Measurements from ENCODE around the gene ACTR1B.

DNA sequence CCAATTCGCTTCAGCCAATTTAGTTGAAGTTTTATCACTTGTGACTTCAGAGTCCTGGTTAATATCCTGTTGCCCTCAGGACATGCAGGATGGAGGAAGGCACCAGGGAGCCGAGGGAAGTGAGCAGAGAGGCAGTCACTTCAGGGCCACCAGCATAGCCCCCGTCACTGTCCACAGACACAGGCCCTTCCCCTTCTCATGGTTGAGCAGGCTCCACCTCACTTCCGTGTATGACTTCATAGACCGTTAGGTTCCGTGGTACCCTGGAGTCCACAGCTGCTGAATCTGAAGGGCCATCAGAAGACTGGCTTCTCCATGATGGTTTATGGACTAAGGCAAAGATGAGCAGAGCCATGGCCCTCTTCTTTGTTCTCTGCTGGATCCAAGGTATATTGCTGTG is 5.6 kb upstream of the ACTR1B start, which contains the start of gene C2orf92:
- TF ChIP-seq, protein P1, sequence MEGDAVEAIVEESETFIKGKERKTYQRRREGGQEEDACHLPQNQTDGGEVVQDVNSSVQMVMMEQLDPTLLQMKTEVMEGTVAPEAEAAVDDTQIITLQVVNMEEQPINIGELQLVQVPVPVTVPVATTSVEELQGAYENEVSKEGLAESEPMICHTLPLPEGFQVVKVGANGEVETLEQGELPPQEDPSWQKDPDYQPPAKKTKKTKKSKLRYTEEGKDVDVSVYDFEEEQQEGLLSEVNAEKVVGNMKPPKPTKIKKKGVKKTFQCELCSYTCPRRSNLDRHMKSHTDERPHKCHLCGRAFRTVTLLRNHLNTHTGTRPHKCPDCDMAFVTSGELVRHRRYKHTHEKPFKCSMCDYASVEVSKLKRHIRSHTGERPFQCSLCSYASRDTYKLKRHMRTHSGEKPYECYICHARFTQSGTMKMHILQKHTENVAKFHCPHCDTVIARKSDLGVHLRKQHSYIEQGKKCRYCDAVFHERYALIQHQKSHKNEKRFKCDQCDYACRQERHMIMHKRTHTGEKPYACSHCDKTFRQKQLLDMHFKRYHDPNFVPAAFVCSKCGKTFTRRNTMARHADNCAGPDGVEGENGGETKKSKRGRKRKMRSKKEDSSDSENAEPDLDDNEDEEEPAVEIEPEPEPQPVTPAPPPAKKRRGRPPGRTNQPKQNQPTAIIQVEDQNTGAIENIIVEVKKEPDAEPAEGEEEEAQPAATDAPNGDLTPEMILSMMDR (IDR thresholded peaks at IDR 0.05; ENCODE audit: insufficient read depth, low read length) = no peak
- TF ChIP-seq GABPA (IDR thresholded peaks at IDR 0.05; ENCODE audit: low read depth) (no peak), POLR2AphosphoS5 (IDR thresholded peaks at IDR 0.05; ENCODE audit: low read depth) (no peak), SPI1 (IDR thresholded peaks at IDR 0.05; ENCODE audit: borderline replicate concordance, low read depth) (no peak)
- TF ChIP-seq, protein P2, sequence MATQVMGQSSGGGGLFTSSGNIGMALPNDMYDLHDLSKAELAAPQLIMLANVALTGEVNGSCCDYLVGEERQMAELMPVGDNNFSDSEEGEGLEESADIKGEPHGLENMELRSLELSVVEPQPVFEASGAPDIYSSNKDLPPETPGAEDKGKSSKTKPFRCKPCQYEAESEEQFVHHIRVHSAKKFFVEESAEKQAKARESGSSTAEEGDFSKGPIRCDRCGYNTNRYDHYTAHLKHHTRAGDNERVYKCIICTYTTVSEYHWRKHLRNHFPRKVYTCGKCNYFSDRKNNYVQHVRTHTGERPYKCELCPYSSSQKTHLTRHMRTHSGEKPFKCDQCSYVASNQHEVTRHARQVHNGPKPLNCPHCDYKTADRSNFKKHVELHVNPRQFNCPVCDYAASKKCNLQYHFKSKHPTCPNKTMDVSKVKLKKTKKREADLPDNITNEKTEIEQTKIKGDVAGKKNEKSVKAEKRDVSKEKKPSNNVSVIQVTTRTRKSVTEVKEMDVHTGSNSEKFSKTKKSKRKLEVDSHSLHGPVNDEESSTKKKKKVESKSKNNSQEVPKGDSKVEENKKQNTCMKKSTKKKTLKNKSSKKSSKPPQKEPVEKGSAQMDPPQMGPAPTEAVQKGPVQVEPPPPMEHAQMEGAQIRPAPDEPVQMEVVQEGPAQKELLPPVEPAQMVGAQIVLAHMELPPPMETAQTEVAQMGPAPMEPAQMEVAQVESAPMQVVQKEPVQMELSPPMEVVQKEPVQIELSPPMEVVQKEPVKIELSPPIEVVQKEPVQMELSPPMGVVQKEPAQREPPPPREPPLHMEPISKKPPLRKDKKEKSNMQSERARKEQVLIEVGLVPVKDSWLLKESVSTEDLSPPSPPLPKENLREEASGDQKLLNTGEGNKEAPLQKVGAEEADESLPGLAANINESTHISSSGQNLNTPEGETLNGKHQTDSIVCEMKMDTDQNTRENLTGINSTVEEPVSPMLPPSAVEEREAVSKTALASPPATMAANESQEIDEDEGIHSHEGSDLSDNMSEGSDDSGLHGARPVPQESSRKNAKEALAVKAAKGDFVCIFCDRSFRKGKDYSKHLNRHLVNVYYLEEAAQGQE (IDR thresholded peaks at IDR 0.05; ENCODE audit: insufficient replicate concordance, low read depth) = no peak

All from HL-60 (cell line).